ENCODE results near the gene RASL11B.

GRCh38 chr4:52870225-52870624, 8.1 kb downstream of the RASL11B start:
- TF ChIP-seq, protein P1, sequence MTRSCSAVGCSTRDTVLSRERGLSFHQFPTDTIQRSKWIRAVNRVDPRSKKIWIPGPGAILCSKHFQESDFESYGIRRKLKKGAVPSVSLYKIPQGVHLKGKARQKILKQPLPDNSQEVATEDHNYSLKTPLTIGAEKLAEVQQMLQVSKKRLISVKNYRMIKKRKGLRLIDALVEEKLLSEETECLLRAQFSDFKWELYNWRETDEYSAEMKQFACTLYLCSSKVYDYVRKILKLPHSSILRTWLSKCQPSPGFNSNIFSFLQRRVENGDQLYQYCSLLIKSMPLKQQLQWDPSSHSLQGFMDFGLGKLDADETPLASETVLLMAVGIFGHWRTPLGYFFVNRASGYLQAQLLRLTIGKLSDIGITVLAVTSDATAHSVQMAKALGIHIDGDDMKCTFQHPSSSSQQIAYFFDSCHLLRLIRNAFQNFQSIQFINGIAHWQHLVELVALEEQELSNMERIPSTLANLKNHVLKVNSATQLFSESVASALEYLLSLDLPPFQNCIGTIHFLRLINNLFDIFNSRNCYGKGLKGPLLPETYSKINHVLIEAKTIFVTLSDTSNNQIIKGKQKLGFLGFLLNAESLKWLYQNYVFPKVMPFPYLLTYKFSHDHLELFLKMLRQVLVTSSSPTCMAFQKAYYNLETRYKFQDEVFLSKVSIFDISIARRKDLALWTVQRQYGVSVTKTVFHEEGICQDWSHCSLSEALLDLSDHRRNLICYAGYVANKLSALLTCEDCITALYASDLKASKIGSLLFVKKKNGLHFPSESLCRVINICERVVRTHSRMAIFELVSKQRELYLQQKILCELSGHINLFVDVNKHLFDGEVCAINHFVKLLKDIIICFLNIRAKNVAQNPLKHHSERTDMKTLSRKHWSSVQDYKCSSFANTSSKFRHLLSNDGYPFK (CRISPR knock-in tag; IDR thresholded peaks at IDR 0.05; ENCODE audit: borderline replicate concordance): no peak
- TF ChIP-seq ZNF749 (CRISPR knock-in tag; IDR thresholded peaks at IDR 0.05; ENCODE audit: borderline replicate concordance): no peak
- no peak for TF ChIP-seq CHD2 (IDR thresholded peaks at IDR 0.05; ENCODE audit: low read depth, low read length)
- TF ChIP-seq ZBTB1 (CRISPR knock-in tag; IDR thresholded peaks at IDR 0.05; ENCODE audit: borderline replicate concordance): no peak
- no peak for TF ChIP-seq KLF6 (CRISPR knock-in tag; IDR thresholded peaks at IDR 0.05)
- TF ChIP-seq CTCF (CRISPR knock-in tag; IDR thresholded peaks at IDR 0.05): no peak
- TF ChIP-seq SMC3 (IDR thresholded peaks at IDR 0.05; ENCODE audit: low read length): no peak
- no peak for TF ChIP-seq PTBP1 (IDR thresholded peaks at IDR 0.05; ENCODE audit: low read depth, low read length, poor library complexity, severe bottlenecking)
- TF ChIP-seq SMARCC2 (IDR thresholded peaks at IDR 0.05): no peak
- TF ChIP-seq ZNF552 (CRISPR knock-in tag; IDR thresholded peaks at IDR 0.05; ENCODE audit: borderline replicate concordance): no peak
- TF ChIP-seq ISL2 (CRISPR knock-in tag; IDR thresholded peaks at IDR 0.05): no peak

All from HepG2 (cell line).